Uterus (tissue), 2 donors: ENCODE measurements around the gene KRT7.
"Not testable (repeated sequence)": the region's sequence is repeated elsewhere in the genome, so short reads cannot be mapped to it uniquely, and the experiment has no call there.

ENCODE experiments used
- POLR2A ChIP-seq, 2 donors: fragments of 450-650 bp; IDR thresholded peaks; one replicate each; pipeline ENCODE4 v1.6.1; 2016; ENCODE audit warnings: antibody characterized with exemption in 2 of 2, mild to moderate bottlenecking in 1 of 2, moderate library complexity in 1 of 2
- TF ChIP-seq, protein P1 (sequence below), 4 experiments: fragments of 200-600 bp in 2 of 4; fragments of 450-650 bp in 2 of 4; sonication (generic) in 2 of 4; IDR thresholded peaks; one replicate each; pipeline ENCODE4 v1.5.1; 2016 to 2019; ENCODE audit warnings: antibody characterized with exemption in 4 of 4, mild to moderate bottlenecking in 2 of 4, moderate library complexity in 1 of 4

DNA sequence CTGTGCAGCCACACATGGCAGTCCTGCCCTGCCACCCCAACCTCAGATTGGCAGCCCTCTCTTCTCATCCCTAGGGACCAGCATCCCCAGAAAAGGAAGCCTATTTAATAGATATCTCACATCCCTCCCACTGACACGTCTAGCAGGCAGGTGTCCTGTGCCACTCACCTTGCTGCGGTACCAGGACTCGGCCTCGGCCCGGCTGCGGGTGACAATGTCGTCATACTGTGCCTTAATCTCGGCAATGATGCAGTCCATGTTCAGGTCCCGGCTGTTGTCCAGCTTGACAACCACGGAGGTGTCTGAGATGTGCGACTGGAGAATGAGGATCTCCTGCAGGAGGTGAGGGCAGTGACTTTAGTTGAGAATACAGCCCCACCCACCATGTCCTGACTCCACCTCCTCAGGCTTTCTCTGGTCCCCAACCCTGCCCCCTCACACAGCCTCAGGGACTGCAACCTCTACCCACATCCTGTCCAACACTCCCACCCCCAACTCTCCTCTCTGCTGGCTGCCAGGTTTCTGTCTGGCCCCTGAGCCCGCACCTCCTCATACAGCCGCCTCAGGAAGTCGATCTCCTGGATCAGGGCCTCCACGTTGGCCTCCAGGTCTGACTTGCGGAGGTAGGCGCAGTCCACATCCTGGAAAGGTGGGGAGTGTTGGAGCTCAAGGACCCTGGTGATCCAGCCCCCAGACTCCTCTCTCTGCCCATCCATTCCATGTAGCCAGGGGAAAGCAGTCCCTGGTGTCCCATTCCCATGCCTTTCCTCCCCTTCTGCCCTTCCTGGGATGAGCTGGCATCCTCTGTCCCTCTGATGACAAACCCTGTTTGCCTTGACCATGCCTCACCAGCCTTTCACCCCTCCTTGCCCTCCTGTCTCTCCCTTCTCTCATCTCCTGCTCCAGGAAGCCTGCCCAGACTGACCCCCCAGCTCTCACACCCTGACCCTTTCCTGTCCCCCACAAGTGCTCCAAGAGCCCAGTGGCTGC is 55.1 kb downstream of the KRT7 start:
- TF ChIP-seq, protein P1, sequence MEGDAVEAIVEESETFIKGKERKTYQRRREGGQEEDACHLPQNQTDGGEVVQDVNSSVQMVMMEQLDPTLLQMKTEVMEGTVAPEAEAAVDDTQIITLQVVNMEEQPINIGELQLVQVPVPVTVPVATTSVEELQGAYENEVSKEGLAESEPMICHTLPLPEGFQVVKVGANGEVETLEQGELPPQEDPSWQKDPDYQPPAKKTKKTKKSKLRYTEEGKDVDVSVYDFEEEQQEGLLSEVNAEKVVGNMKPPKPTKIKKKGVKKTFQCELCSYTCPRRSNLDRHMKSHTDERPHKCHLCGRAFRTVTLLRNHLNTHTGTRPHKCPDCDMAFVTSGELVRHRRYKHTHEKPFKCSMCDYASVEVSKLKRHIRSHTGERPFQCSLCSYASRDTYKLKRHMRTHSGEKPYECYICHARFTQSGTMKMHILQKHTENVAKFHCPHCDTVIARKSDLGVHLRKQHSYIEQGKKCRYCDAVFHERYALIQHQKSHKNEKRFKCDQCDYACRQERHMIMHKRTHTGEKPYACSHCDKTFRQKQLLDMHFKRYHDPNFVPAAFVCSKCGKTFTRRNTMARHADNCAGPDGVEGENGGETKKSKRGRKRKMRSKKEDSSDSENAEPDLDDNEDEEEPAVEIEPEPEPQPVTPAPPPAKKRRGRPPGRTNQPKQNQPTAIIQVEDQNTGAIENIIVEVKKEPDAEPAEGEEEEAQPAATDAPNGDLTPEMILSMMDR (IDR thresholded peaks at IDR 0.05), result not testable (repeated sequence)
- not testable (repeated sequence) for TF ChIP-seq POLR2A (IDR thresholded peaks at IDR 0.05)
